ENCODE measurements around the gene CAB39. TPM values are rescaled to one million over a fixed set of nuclear protein-coding genes. Genes with fewer than 3 reads are reported as not detected.

The CAB39 gene
- total RNA-seq, 1 donor from 2014 or later: 96.3 TPM

DNA sequence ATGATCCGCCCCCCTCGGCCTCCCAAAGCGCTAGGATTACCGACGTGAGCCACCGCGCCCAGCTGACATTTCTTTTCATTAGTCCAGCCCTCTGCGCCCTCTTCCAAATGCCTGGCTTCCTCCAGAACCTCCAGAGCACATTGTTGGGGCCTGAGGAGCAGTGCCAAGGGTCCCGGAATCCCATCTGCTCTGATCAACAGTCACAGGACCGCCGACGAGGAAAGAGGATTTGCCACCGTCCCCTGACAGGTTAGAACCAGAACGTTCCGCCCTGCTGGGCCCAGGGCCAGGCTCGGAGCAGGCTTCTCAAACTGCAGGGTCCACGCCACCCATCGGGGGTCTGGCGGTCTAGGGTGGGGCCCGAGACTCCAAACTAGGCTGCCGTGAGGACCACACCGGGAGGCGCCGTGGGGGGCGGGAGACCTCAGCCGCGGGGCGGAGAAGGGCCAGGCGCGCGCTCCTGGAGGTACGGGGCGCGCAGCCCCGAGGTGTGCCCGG, 115.2 kb downstream of the CAB39 start:
- no peak for DNase-seq (ENCODE audit: low read depth)
- TF ChIP-seq, protein P1, sequence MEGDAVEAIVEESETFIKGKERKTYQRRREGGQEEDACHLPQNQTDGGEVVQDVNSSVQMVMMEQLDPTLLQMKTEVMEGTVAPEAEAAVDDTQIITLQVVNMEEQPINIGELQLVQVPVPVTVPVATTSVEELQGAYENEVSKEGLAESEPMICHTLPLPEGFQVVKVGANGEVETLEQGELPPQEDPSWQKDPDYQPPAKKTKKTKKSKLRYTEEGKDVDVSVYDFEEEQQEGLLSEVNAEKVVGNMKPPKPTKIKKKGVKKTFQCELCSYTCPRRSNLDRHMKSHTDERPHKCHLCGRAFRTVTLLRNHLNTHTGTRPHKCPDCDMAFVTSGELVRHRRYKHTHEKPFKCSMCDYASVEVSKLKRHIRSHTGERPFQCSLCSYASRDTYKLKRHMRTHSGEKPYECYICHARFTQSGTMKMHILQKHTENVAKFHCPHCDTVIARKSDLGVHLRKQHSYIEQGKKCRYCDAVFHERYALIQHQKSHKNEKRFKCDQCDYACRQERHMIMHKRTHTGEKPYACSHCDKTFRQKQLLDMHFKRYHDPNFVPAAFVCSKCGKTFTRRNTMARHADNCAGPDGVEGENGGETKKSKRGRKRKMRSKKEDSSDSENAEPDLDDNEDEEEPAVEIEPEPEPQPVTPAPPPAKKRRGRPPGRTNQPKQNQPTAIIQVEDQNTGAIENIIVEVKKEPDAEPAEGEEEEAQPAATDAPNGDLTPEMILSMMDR (conservative IDR thresholded peaks at IDR 0.05; ENCODE audit: low read depth, low read length): no peak
- peak overlapping the region; percentile 31 for H3K4me3 ChIP-seq (ENCODE audit: low read depth, low read length)

DNA sequence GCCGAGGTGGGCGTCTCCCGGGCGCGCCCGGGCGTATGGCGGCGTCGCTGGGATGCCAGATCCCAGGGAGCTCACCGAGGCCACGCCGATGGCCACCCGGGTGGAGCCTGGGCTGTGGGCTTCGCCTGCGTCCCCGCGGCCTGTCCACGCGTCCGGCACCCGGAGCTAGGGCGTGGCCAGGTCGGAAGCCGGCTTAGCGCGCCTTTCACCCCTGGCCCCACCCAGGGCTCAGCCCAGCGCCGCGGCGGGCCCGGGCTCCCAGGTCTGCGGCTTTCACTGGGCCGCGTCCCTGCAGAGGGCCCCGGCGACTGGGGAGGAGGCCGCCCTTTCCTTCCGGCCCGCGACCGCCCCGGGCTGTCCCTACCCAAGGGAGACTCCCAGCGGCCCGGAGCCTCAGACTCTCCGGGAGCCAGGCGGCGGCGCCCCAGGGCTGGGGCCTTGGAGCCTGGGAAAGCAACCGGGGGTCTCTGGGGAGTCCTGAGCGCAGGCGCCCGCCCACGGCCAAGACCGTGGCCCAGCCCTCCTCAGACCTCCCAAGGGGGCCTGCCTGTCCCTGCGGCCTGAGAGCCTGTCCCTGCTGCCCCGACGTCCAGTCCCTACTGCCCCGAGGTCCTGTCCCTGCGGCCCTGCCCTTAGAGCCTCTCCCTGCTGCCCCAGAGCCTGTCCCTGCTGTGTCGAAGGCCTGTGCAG, 115.8 kb downstream of the CAB39 start:
- H3K4me3 ChIP-seq (ENCODE audit: low read depth, low read length): peak overlapping the region; percentile 31
- TF ChIP-seq, protein P1 (conservative IDR thresholded peaks at IDR 0.05; ENCODE audit: low read depth, low read length): no peak
- DNase-seq (ENCODE audit: low read depth): no peak

DNA sequence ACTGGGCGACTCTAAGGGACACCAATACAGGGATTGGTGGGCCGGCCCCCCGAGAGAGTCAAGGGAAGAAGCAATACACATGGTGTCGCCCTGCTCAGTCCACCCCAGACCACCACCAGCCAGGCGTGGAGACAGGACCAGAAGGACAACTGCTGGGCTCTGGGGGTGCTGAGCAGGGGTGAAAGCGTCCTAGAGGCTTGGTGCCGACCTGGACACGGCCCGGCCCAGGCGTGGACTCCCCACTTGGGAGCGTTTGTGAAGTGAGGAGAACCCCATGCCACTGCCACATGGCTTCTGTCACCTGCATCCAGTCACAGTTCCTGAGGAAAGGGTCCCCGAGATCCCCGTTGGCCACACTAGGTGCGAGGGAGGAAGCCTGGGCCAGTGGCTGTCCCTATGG, 116.7 kb downstream of the CAB39 start:
- no peak overlapping the region for H3K4me3 ChIP-seq (ENCODE audit: low read depth, low read length)
- TF ChIP-seq, protein P1 (conservative IDR thresholded peaks at IDR 0.05; ENCODE audit: low read depth, low read length): no peak
- no peak for DNase-seq (ENCODE audit: low read depth)

DNA sequence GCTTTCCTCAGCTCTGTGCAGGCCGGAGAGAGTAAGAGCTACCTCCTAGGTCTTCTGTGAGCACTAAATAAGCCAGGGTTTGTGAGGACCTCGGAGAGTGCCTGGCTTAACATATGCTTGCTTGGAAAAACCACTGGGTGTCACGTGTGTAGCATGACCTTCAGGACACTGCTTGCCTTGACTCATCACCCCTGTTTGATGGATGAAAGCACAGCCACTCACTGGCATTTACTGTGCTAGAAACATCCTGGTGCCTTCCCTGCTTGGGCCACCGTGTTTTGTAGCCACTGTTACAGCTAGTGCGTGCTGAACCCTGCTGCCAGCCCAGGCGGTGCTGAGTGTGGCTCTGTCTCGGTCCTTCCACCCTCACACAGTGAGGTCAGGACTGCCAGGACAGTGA, 117.3 kb downstream of the CAB39 start:
- TF ChIP-seq, protein P1 (conservative IDR thresholded peaks at IDR 0.05; ENCODE audit: low read depth, low read length): no peak
- no peak for DNase-seq (ENCODE audit: low read depth)

DNA sequence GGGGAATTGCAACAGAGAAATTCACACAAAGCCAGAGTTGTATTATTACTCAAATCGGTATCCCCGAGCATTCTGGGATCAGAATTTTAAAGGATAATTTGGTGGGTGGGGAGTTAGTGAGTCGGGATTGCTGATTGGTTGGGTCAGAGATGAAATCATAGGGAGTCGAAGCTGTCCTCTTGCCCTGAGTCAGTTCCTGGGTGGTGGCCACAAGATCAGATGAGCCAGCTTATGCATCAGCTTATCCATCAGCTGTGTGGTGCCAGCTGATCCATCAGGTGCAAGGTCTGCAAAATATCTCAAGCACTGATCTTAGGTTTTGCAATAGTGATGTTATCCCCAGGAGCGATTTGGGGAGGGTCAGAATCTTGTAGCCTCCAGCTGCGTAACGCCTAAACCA, 117.8 kb downstream of the CAB39 start:
- no peak overlapping the region for H3K4me3 ChIP-seq (ENCODE audit: low read depth, low read length)
- TF ChIP-seq, protein P1 (conservative IDR thresholded peaks at IDR 0.05; ENCODE audit: low read depth, low read length): no peak
- no peak for DNase-seq (ENCODE audit: low read depth)

More for the DNA sequence above, 117.3 kb downstream of the CAB39 start:
- no peak overlapping the region for H3K4me3 ChIP-seq (ENCODE audit: low read depth, low read length)

DNA sequence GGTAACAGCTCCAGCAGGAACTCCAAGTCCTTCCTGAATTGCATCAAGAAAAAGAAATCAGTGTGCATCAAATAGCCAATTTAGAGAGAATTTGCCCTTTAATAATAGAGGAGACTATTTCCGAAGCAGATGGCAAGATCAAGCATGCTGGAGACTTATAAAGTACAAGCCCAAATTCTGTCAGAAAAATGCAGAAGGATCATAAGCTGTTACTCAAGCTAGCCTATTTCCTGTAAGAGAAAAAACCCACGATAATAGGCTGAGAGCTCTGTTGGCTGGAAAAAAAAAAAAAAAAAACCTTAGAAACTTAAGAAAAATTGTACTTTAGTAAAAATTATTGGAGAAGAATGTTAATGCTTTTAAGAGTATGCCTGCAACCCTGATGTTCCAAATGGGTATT, 127.7 kb downstream of the CAB39 start:
- no peak overlapping the region for H3K4me3 ChIP-seq (ENCODE audit: low read depth, low read length)
- TF ChIP-seq, protein P1 (conservative IDR thresholded peaks at IDR 0.05; ENCODE audit: low read depth, low read length): no peak

DNA sequence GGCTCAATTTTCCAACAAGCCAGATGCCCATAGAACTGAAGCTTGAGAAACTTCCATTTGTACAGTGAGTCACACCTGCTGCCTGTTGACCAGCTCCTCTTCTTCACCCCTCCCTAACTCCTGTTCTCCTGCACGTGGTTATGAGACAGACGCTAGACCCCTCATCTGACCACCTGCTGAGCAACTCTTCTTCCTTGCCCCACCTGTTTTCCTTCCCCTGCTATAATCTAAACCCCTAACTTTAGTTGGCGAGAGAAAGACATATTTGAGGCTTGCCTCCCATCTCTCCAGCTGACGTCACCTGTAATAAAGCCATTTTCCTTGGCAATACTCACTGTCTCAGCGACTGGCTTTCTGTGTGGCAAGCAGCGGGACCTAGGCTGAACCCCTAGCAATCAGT, 129.8 kb downstream of the CAB39 start:
- TF ChIP-seq, protein P1 (conservative IDR thresholded peaks at IDR 0.05; ENCODE audit: low read depth, low read length): no peak
- H3K4me3 ChIP-seq (ENCODE audit: low read depth, low read length): no peak overlapping the region
- peak; percentile 64 for DNase-seq (ENCODE audit: low read depth)

More for the DNA sequence above, 127.7 kb downstream of the CAB39 start:
- no peak for DNase-seq (ENCODE audit: low read depth)
